Peyer's patch (tissue), 4 donors: ENCODE measurements around the gene RPTOR.

Experiments used
- POLR2A ChIP-seq, 2 donors: fragments of 450-650 bp; IDR thresholded peaks; one replicate each; pipeline ENCODE4 v1.5.1; 2017; ENCODE audit warnings: antibody characterized with exemption in 2 of 2, mild to moderate bottlenecking in 2 of 2, moderate library complexity in 2 of 2
- TF ChIP-seq, protein P1 (sequence below), 6 experiments: fragments of 450-650 bp in 4 of 6; fragments of 200-600 bp in 2 of 6; sonication (generic) in 1 of 6; IDR thresholded peaks; one replicate each; pipeline ENCODE4 v1.5.1; 2017 to 2019; ENCODE audit warnings: antibody characterized with exemption in 6 of 6, mild to moderate bottlenecking in 3 of 6, moderate library complexity in 1 of 6

DNA sequence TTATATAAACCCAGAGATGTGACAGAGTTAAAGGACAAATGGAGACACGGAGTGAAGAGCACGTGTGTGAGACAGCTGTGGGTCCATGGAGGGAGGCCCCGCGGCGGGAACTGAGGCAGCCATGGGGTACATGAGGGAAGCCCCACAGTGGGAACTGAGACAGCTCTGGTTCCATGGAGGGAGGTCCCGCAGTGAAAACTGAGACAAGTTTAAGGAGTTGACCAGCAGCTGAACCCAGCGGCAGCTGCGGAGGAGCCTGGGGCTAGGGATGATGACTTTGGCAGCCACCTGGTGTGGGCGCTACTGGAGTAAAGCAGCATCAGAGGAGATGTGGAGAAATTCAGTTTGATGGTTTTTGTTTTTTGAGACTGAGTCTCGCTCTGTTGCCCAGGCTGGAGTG is 185.1 kb downstream of the RPTOR start:
- TF ChIP-seq, protein P1, sequence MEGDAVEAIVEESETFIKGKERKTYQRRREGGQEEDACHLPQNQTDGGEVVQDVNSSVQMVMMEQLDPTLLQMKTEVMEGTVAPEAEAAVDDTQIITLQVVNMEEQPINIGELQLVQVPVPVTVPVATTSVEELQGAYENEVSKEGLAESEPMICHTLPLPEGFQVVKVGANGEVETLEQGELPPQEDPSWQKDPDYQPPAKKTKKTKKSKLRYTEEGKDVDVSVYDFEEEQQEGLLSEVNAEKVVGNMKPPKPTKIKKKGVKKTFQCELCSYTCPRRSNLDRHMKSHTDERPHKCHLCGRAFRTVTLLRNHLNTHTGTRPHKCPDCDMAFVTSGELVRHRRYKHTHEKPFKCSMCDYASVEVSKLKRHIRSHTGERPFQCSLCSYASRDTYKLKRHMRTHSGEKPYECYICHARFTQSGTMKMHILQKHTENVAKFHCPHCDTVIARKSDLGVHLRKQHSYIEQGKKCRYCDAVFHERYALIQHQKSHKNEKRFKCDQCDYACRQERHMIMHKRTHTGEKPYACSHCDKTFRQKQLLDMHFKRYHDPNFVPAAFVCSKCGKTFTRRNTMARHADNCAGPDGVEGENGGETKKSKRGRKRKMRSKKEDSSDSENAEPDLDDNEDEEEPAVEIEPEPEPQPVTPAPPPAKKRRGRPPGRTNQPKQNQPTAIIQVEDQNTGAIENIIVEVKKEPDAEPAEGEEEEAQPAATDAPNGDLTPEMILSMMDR (IDR thresholded peaks at IDR 0.05), result no peak
- TF ChIP-seq POLR2A (IDR thresholded peaks at IDR 0.05), result no peak
